Stimulated activated CD4-positive, alpha-beta T cell treated with anti-CD3 and anti-CD28 coated beads, Interleukin-2, amount 100 ng/mL, for 24 hours (primary cell): ENCODE data around the gene NPC1L1.
A peak's percentile ranks its signal among the peaks of the same experiment; 100 is the strongest.
"Not testable (repeated sequence)": the region's sequence is repeated elsewhere in the genome, so short reads cannot be mapped to it uniquely, and the experiment has no call there.

ENCODE experiments used
- DNase-seq, 2 donors: peaks; one replicate each; pipeline ENCODE4 v3.0.0-alpha.2; 2020

The NPC1L1 gene

GRCh38 chr7:44534501-44534900 lies 6.6 kb downstream of the NPC1L1 start:
- DNase-seq: peak; percentile 56 to 60

GRCh38 chr7:44534087-44534486 lies 7.0 kb downstream of the NPC1L1 start:
- DNase-seq: no peak

- DNase-seq: no peak
These were observed 7.7 kb downstream of the NPC1L1 start for GRCh38 chr7:44533301-44534055.

GRCh38 chr7:44531421-44532380 lies 9.4 kb downstream of the NPC1L1 start:
- DNase-seq: no peak

GRCh38 chr7:44530990-44531389 lies 10.1 kb downstream of the NPC1L1 start:
- DNase-seq: no peak

- DNase-seq: no peak
These were observed 16.2 kb downstream of the NPC1L1 start for GRCh38 chr7:44524811-44525388.

GRCh38 chr7:44522315-44522714 lies 18.8 kb downstream of the NPC1L1 start:
- no peak for DNase-seq

GRCh38 chr7:44521347-44522095 lies 19.6 kb downstream of the NPC1L1 start:
- no peak for DNase-seq

- no peak for DNase-seq
These were observed 20.6 kb downstream of the NPC1L1 start for GRCh38 chr7:44520574-44520973.

- DNase-seq: no peak
These were observed 21.6 kb downstream of the NPC1L1 start for GRCh38 chr7:44519546-44519945.

GRCh38 chr7:44518761-44519160 lies 22.4 kb downstream of the NPC1L1 start:
- DNase-seq: no peak

- no peak for DNase-seq
These were observed 24.0 kb downstream of the NPC1L1 start for GRCh38 chr7:44517175-44517574.

- DNase-seq: no peak
These were observed 25.4 kb downstream of the NPC1L1 start for GRCh38 chr7:44515590-44516268.

GRCh38 chr7:44512736-44513135 lies 28.4 kb downstream of the NPC1L1 start:
- DNase-seq: no peak

GRCh38 chr7:44511863-44512468 lies 29.2 kb downstream of the NPC1L1 start:
- no peak for DNase-seq

- no peak for DNase-seq
These were observed 29.9 kb downstream of the NPC1L1 start for GRCh38 chr7:44511236-44511635.

- no peak for DNase-seq
These were observed 32.7 kb downstream of the NPC1L1 start for GRCh38 chr7:44508328-44509030.

GRCh38 chr7:44506592-44507288 lies 34.4 kb downstream of the NPC1L1 start:
- DNase-seq: not testable (repeated sequence)

GRCh38 chr7:44505595-44505994 lies 35.5 kb downstream of the NPC1L1 start:
- no peak for DNase-seq

GRCh38 chr7:44498230-44498954 lies 42.7 kb downstream of the NPC1L1 start:
- no peak for DNase-seq
